LNCAP (cell line): Measurements from ENCODE around the gene ALS2.

Experiments
- CTCF ChIP-seq: fragments of 450-650 bp; IDR thresholded peaks from 2 replicates; pipeline ENCODE4 v1.5.1; 2017; ENCODE audit warnings: mild to moderate bottlenecking

Gene ALS2

GRCh38 chr2:201796478-201796865 lies 15.7 kb upstream of the ALS2 start:
- no peak for TF ChIP-seq CTCF

GRCh38 chr2:201795607-201796477 lies 15.1 kb upstream of the ALS2 start:
- peak; percentile 63 for TF ChIP-seq CTCF

- TF ChIP-seq CTCF: no peak
These were observed 13.6 kb upstream of the ALS2 start for GRCh38 chr2:201794294-201794693.

- no peak for TF ChIP-seq CTCF
These were observed 12.9 kb upstream of the ALS2 start for GRCh38 chr2:201793631-201794030.

- no peak for TF ChIP-seq CTCF
These were observed 10.3 kb upstream of the ALS2 start for GRCh38 chr2:201790989-201791388.

GRCh38 chr2:201790291-201790690 lies 9.6 kb upstream of the ALS2 start:
- no peak for TF ChIP-seq CTCF

GRCh38 chr2:201789395-201789794 lies 8.7 kb upstream of the ALS2 start:
- no peak for TF ChIP-seq CTCF
